Stimulated activated CD4-positive, alpha-beta T cell treated with anti-CD3 and anti-CD28 coated beads, Interleukin-1b, Interleukin-23, amount 100 ng/mL, for 1 hour (primary cell): ENCODE measurements around the gene MT3.

ENCODE experiments used
- DNase-seq, 2 donors: peaks; one replicate each; pipeline ENCODE4 v3.0.0-alpha.2; 2020; ENCODE audit warnings: low read depth in 2 of 2

MT3 gene

GRCh38 chr16:56589141-56590039 lies at the start of gene MT3:
MT3 (plus strand) TSS chr16:56589528; CDS start chr16:56589591, 63 bp downstream.
- DNase-seq: no peak

- no peak for DNase-seq
These were observed 49.7 kb upstream of the MT3 start for GRCh38 chr16:56539656-56540055.

- DNase-seq: no peak
These were observed 47.3 kb upstream of the MT3 start for GRCh38 chr16:56542039-56542438.

GRCh38 chr16:56547120-56547948 lies 42.0 kb upstream of the MT3 start:
- no peak for DNase-seq

GRCh38 chr16:56547949-56548567 lies 41.3 kb upstream of the MT3 start:
- DNase-seq: no peak

- DNase-seq: no peak
These were observed 40.2 kb upstream of the MT3 start for GRCh38 chr16:56549161-56549560.

- DNase-seq: no peak
These were observed 39.5 kb upstream of the MT3 start for GRCh38 chr16:56549744-56550385.

DNA sequence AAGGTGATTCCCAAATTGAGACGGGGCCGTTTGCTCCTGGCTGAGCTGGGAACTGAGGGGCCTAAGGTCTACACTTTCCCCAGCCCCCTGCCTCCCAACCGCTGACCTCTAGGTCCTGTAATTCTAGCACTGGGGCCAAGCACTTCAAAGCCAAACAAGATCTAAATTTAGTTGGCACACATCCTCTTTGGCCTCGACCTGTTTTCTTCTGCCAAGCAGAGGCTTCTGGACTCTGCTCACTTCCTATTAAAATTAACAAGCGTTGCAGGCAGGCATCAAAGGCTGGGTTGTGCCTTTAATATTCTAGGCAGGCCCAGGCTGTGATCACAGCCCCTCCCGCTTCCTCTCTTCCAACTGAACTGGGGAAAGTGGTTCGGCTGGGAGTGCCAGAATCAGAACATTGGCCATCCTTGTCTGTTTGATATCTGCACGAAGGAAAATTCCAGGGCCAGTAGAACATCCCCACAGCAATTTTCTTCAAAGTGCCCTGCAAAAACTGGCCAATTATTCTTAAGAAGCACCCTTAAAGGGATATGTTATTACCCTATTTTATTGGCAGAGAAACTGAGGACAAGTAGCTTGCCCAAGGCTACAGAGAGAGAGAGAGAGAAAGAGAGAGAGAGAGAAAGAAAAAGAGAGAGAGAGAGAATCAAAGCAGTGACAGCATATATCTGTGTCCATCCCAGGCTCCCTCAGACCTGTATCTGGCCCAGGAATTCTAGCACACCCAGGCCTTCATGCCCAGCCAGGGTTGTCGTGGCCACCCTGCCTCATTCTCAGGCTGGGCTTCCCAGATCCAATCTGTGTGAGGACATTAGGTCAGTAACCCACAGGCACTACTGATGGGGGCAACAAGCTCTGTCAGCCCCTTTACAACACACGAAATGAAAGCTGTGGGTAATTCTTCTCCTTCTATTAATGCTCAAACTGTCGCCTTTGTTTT lies 37.3 kb upstream of the MT3 start:
- no peak for DNase-seq

DNA sequence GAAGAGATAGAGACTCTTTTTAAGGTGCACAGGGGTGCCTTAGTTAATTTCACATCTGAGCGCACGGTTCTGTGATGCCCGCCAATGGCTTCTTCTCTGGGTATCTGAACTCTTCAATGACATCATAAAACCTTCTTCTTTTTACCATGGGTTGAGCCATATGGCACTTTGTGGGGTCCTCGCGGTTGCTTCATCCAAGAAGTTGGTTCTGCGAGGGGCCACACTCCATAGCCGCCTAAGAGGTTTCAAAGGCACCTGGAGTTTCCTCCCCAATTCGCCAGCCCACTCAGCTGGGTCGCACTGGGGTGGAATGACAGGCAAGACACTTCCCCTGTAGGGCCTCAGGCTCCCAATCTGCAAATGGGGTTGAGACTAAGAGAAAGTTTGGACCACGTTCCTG lies 34.9 kb upstream of the MT3 start:
- no peak for DNase-seq

GRCh38 chr16:56558024-56558747 lies 31.1 kb upstream of the MT3 start:
- DNase-seq: no peak

- DNase-seq: no peak
These were observed 30.2 kb upstream of the MT3 start for GRCh38 chr16:56559109-56559508.

DNA sequence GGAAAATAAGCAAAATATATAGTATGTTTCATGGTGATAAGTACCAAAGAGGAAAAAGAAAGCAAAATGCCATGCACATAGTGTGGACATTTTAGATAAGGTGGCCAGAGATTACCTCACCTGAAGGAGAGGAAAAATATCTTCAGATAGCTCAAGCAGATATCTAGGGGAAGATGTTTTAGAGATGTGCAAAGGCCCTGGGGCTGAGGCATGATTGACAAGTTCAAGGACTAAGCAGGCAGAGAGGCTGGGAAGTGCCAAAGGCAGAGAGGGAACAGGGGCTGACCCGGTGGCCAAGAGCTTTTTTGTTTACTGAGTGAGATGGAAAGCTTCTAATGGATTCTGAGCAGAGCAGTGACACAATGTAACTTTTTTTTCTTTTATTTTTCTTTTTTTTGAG lies 28.9 kb upstream of the MT3 start:
- no peak for DNase-seq

DNA sequence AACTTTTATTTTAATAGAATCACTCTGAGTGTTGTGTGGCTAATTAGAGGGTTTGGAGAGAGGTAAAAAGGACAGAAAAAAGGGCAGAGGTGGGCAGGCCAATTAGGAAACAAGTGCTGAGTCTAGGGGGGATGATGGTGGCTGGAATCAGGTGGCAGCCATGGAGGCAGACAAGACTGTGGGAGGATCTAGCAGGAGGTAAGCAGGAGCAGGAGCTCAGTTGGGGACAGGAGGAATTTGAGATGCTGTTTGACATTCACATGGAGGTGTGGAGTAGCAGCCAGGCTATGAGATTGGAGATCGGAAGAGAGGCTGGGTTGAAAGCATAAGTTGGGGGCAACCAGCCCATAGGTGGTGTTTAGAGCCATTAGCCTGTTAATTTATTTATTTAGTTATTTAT lies 28.2 kb upstream of the MT3 start:
- DNase-seq: no peak

DNA sequence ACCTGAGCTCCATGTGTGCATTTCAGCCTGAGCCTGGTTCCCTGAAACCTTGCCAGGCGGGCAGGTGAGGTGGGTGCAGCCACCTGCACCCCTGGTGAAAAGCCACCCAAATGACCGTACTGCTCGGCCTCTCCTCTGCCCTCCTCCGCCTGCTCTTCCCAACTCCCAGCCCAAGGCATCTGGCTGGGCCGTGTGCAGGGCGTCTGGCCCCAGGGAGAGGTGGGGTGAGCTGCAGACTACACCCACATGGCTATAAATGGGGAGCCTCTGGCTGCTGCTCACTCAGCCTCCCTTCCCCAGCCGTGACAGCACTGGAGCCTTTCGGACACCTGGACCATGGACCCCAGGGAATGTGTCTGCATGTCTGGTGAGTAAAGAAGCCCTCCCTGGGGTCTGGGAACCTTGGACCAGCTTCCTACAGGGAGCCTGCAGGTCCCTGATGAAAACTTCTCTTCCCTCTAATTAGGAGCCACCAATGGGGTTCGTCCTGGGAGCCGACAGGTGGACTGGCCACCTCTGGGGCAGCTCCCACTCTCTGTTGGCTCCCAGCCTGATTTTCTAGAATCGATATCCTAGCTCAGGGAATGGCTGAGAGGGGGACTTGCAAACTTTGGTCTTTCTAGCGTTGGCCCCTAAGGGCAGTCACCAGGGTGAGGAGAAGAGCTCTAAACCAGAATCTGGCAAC lies 24.4 kb upstream of the MT3 start, which contains the start of gene MT4:
TSS of gene MT4 (plus strand) at position 281 of the 685 bp plus-strand sequence. CDS start at position 337, 56 bp downstream.
- DNase-seq: no peak

DNA sequence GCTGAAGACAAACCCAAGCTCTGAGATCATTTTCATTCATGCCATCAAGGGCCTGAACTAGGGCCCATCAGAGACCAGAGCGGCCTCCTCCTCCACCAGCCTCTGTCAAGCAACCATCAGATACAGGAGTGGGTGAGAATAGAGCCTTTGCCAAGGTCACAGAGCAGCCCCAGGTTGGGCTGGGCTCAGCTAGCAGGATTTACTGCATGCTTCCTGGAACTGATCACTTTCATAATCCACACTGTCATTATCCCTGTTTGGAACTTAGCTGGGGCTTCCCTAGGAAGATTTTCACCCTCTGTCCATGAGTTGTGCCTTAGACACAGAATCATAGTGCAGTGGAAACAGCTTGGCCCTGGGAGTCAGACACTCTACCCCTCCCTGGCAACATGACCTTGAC lies 19.4 kb upstream of the MT3 start:
- no peak for DNase-seq

GRCh38 chr16:56571525-56571924 lies 17.8 kb upstream of the MT3 start:
- no peak for DNase-seq

DNA sequence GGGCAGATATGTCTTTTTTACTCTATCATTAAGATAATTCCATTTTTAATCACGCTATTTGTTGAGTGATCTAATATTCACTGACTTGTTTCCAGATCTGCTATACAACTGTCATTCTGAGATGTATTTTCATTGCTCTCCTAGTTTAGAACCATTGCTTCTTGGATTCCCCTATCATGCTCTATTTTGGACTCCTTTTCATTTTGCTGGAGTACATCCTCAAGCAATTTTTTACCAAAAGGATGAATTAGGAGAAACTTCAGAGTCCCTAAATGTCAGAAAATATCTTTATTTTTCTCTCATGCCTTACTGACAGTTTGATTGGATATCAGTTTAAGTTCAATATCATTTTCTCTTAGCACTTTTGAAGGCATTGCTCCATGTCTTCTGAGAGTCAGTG lies 14.7 kb upstream of the MT3 start:
- no peak for DNase-seq

- DNase-seq: peak; percentile 78 to 87
These were observed 12.6 kb upstream of the MT3 start for GRCh38 chr16:56576585-56577299.

DNA sequence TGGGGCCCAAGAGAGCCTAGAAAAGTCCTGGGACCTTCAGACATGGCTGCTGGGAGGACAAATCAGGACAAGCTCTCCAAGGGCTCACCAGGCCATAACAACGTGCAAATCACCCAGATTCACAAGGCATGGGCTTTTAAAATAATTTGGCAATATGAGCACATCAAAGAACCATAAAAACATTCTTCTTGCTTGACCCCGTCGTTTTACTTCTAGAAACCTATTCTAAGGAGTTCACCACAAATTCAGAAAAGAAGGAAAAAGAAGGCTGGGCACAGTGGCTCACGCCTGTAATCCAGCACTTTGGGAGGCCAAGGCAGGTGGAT lies 12.1 kb upstream of the MT3 start:
- DNase-seq: no peak
